GM10248 (cell line): ENCODE data around the gene PLEKHG1.

Source experiments
- CTCF ChIA-PET: fragments of 300-600 bp; sonication (Branson Sonifier 250); formaldehyde crosslinking; extraction: SDS; loops from one replicate; lab custom pipeline; 2021; ENCODE audit warnings: antibody characterized with exemption; lab: Yijun Ruan, JAX
- POLR2A ChIA-PET: fragments of 350-650 bp; sonication (Branson Sonifier 250); formaldehyde crosslinking; extraction: SDS; loops from one replicate; lab custom pipeline; 2020; ENCODE audit warnings: antibody characterized with exemption; lab: Yijun Ruan, JAX
- DNase-seq: peaks from one replicate; pipeline ENCODE4 v3.0.0; 2012; ENCODE audit errors: extremely low spot score
- TF ChIP-seq, protein P1 (sequence below): IDR thresholded peaks from 2 replicates; pipeline ENCODE4 v1.5.1; 2012; ENCODE audit warnings: mild to moderate bottlenecking, low read depth; ENCODE audit errors: extremely low read depth, missing control alignments, control extremely low read depth

PLEKHG1 gene

DNA sequence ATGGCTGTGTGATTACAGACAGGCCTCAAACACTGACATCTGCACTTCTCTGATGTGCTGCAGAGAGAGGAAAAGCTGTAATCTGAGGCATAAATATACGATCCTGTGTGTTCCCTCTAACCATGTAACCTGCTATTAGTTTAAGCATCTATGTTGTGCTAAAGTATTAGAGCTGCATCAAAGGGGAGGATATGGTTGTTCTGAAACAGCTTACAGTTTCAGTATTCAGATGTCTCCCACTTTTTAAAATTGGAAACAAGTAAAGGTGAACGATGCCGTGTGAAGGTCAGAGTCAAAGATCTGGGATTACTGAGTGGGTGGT, 7.6 kb downstream of the PLEKHG1 start:
- POLR2A ChIA-PET = no interaction called here
- DNase-seq = no peak
- CTCF ChIA-PET = interaction anchor here (1.0 to 2.0 kb wide), 4 partner anchors 9 to 79 kb away, joined by 3 to 5 read pairs (median 3); no protein-coding TSS in a partner anchor
- TF ChIP-seq, protein P1, sequence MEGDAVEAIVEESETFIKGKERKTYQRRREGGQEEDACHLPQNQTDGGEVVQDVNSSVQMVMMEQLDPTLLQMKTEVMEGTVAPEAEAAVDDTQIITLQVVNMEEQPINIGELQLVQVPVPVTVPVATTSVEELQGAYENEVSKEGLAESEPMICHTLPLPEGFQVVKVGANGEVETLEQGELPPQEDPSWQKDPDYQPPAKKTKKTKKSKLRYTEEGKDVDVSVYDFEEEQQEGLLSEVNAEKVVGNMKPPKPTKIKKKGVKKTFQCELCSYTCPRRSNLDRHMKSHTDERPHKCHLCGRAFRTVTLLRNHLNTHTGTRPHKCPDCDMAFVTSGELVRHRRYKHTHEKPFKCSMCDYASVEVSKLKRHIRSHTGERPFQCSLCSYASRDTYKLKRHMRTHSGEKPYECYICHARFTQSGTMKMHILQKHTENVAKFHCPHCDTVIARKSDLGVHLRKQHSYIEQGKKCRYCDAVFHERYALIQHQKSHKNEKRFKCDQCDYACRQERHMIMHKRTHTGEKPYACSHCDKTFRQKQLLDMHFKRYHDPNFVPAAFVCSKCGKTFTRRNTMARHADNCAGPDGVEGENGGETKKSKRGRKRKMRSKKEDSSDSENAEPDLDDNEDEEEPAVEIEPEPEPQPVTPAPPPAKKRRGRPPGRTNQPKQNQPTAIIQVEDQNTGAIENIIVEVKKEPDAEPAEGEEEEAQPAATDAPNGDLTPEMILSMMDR = no peak

DNA sequence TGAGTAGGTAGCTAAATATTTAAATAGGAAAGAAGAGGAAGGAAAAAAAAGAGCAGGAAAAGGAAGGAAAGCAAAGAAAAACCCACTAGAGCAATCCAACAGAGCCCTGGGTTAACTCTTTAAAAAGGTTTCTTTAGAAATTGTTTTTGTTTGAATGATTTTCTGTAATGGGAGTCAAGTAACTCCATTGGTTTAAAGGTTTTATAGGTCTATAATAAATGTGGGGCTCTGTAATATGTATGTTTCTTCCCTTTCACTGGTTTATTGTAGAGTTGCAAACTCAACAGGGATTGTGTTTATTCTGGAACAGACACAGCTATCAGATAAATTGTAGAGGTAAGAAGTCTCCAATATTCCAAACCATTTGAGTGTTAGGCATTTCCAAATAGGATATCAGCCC, 10.9 kb downstream of the PLEKHG1 start:
- TF ChIP-seq, protein P1 = no peak
- ChIA-PET POLR2A (no interaction called here), CTCF (interaction anchor here (1.6 to 2.1 kb wide), 2 partner anchors 9 to 10 kb away, joined by 3 to 5 read pairs; no protein-coding TSS in a partner anchor)
- no peak for DNase-seq

DNA sequence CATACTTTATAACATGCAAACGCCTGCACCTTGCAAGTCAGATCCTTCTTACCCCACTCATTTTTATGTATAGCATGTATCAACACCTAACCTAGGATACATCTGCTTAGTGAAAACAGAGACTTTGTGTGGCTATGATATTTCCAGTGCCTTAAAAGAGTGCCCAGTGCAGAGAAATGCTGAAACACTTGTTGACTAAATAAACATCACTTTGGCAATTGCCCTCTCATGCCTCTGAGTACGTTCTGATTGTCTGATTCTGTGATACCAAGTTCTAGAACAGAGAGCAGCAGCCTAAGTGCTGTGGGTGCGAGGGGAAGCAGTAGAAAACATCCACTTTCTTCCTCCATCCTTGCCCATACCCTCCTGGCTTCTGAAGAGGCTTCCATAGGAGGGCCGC, 13.6 kb downstream of the PLEKHG1 start:
- TF ChIP-seq, protein P1 = no peak
- CTCF ChIA-PET = no interaction called here
- DNase-seq = no peak
- POLR2A ChIA-PET = no interaction called here

DNA sequence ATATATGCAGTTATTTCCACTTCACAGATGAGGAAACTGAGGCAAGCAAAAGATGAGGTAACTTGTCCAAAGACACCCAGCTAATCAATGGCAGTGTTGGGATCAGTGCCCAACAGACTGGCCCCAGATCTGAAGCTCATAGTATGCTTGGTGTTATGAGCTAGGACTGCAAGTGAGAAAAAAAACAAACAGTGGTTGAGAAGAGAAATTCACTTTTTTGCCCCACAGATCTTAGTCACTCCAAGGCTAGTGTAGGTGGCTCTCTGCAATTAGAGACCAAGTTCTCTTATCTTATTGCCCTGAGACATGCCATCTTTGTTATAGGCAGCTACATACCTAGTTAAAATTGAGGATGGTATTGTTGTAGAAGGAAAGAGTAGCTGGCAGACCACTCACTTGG, 16.3 kb downstream of the PLEKHG1 start:
- ChIA-PET POLR2A (no interaction called here), CTCF (interaction anchor here (1.0 to 2.3 kb wide), 4 partner anchors 9 to 37 kb away, joined by 3 to 9 read pairs (median 4); no protein-coding TSS in a partner anchor)
- TF ChIP-seq, protein P1 = no peak
- no peak for DNase-seq

DNA sequence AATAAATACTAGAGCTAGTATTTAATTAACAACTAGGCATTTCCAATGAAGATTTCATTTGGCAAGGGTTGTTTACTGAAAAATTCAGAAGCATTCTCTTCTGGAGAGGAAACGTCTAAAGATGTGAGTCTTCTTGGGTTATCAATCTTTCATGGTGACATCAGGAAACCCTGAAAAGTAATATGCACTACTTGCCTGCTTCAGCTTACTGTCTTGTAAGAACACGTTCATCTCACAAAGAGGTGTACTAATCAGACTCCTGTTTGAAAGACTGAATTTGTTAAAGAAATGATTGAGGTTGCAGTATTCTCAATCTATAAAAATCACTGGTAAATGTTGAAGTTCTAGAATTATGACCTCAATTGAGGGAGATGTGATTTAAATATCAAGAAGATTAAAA, 16.9 kb downstream of the PLEKHG1 start:
- TF ChIP-seq, protein P1 = no peak
- ChIA-PET CTCF (interaction anchor here (1.3 to 2.3 kb wide), 3 partner anchors 10 to 21 kb away, joined by 3 to 9 read pairs (median 5); no protein-coding TSS in a partner anchor), POLR2A (no interaction called here)
- no peak for DNase-seq

DNA sequence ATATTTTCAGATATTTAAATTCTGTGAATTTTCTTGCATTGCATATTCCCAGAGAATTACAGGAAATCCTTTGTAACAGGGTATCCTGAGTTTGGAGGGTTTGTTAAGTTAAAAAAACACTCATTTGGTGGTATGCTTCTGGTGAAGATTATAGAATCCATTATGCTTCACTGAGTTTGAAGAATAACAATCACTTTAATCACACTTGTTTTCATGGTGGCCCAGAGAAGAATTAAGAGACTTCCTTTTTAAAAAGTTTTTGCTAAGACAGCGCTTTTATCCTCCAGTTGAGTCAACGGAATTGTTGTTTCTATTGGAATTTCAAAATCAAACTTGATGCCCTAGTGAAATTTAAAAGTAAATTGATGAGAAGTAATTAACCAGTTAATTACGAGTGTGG, 17.4 kb downstream of the PLEKHG1 start:
- TF ChIP-seq, protein P1 = no peak
- DNase-seq = no peak
- POLR2A ChIA-PET = no interaction called here
- CTCF ChIA-PET = interaction anchor here (1.3 to 2.3 kb wide), 2 partner anchors 10 to 14 kb away, joined by 5 to 9 read pairs; no protein-coding TSS in a partner anchor
